Mesenchymal stem cell (in vitro differentiated cells and primary cell): ENCODE measurements around the gene WDR31.

Experiments used
- DNase-seq: peaks from one replicate; pipeline ENCODE4 v3.0.0-alpha.2; 2013
- H2AFZ ChIP-seq: one replicate; pipeline ENCODE4 v1.6.1; 2013; ENCODE audit warnings: low read depth, mild to moderate bottlenecking, control low read depth, inconsistent platforms, low read length, moderate library complexity
- H2AK5ac ChIP-seq: 2 replicates; pipeline ENCODE4 v1.6.1; 2013; ENCODE audit warnings: low read length, moderate library complexity, mild to moderate bottlenecking, inconsistent platforms; ENCODE audit not compliant: severe bottlenecking
- H2BK120ac ChIP-seq: one replicate; pipeline ENCODE4 v1.6.1; 2013; ENCODE audit warnings: low read depth, mild to moderate bottlenecking, inconsistent platforms, low read length, moderate library complexity
- H2BK12ac ChIP-seq, 2 experiments: one replicate each; pipeline ENCODE4 v1.6.1; 2013; ENCODE audit warnings: inconsistent platforms in 2 of 2, low read length in 2 of 2, mild to moderate bottlenecking in 2 of 2, moderate library complexity in 2 of 2, control low read depth in 1 of 2
- H2BK15ac ChIP-seq: one replicate; pipeline ENCODE4 v1.6.1; 2013; ENCODE audit warnings: mild to moderate bottlenecking, low read depth, inconsistent platforms; ENCODE audit not compliant: poor library complexity, severe bottlenecking
- H2BK5ac ChIP-seq: 2 replicates; pipeline ENCODE4 v1.6.1; 2013; ENCODE audit warnings: low read depth, mild to moderate bottlenecking, low read length, control low read depth, inconsistent platforms; ENCODE audit not compliant: poor library complexity, severe bottlenecking
- H3K14ac ChIP-seq, 2 experiments: one replicate each; pipeline ENCODE4 v1.6.1; 2013; ENCODE audit warnings: inconsistent platforms in 2 of 2, low read length in 2 of 2, control low read depth in 1 of 2, mild to moderate bottlenecking in 1 of 2, moderate library complexity in 1 of 2
- H3K18ac ChIP-seq, 2 experiments: one replicate each; pipeline ENCODE4 v1.6.1; 2013; ENCODE audit warnings: inconsistent platforms in 2 of 2, low read length in 2 of 2, control low read depth in 1 of 2, low read depth in 1 of 2, mild to moderate bottlenecking in 1 of 2
- H3K23ac ChIP-seq, 2 experiments: one replicate each; pipeline ENCODE4 v1.6.1; 2013; ENCODE audit warnings: inconsistent platforms in 2 of 2, low read length in 2 of 2, mild to moderate bottlenecking in 2 of 2, moderate library complexity in 2 of 2, control low read depth in 1 of 2
- H3K27ac ChIP-seq: 2 replicates; pipeline ENCODE4 v1.5.1; 2013; ENCODE audit warnings: mild to moderate bottlenecking, moderate library complexity, low read length, control low read depth, inconsistent platforms; ENCODE audit not compliant: poor library complexity, severe bottlenecking
- H3K27me3 ChIP-seq, 2 experiments: 2 replicates each; pipeline versions ENCODE4 v1.6.1 to v1.7.0; 2013; ENCODE audit warnings: low read length in 2 of 2, mild to moderate bottlenecking in 2 of 2, moderate library complexity in 2 of 2, control low read depth in 1 of 2, inconsistent platforms in 1 of 2; ENCODE audit not compliant: control insufficient read depth in 1 of 2, insufficient read depth in 1 of 2
- H3K36me3 ChIP-seq, 2 experiments: 2 replicates each; pipeline versions ENCODE4 v1.6.1 to v1.7.0; 2013; ENCODE audit warnings: low read length in 2 of 2, control low read depth in 1 of 2, inconsistent platforms in 1 of 2, low read depth in 1 of 2, mild to moderate bottlenecking in 1 of 2; ENCODE audit not compliant: insufficient read depth in 2 of 2, control insufficient read depth in 1 of 2
- H3K4ac ChIP-seq, 2 experiments: one replicate each; pipeline ENCODE4 v1.6.1; 2013; ENCODE audit warnings: inconsistent platforms in 2 of 2, low read length in 2 of 2, mild to moderate bottlenecking in 2 of 2, moderate library complexity in 2 of 2, control low read depth in 1 of 2, low read depth in 1 of 2
- H3K4me1 ChIP-seq: 2 replicates; pipeline ENCODE4 v1.6.1; 2013; ENCODE audit warnings: low read depth, low read length, control low read depth; ENCODE audit not compliant: control insufficient read depth, insufficient read depth
- H3K4me2 ChIP-seq: 2 replicates; pipeline ENCODE4 v1.6.1; 2013; ENCODE audit warnings: low read length, mild to moderate bottlenecking, inconsistent platforms; ENCODE audit not compliant: poor library complexity, severe bottlenecking
- H3K4me3 ChIP-seq, 2 experiments: 2 replicates each; pipeline versions ENCODE4 v1.5.1 to v1.7.0; 2013; ENCODE audit warnings: low read length in 2 of 2, mild to moderate bottlenecking in 2 of 2, control low read depth in 1 of 2, low read depth in 1 of 2; ENCODE audit not compliant: insufficient read depth in 1 of 2
- H3K79me1 ChIP-seq: replicated peaks from 2 replicates; pipeline ENCODE4 v1.6.1; 2013; ENCODE audit warnings: mild to moderate bottlenecking, control low read depth, low read length, inconsistent platforms; ENCODE audit not compliant: poor library complexity, severe bottlenecking
- H3K9ac ChIP-seq: 2 replicates; pipeline ENCODE4 v1.7.0; 2013; ENCODE audit warnings: mild to moderate bottlenecking, low read length, moderate library complexity
- H3K9me3 ChIP-seq: 2 replicates; pipeline ENCODE4 v1.7.0; 2013; ENCODE audit warnings: mild to moderate bottlenecking, low read length; ENCODE audit not compliant: control insufficient read depth
- H4K8ac ChIP-seq: one replicate; pipeline ENCODE4 v1.6.1; 2013; ENCODE audit warnings: inconsistent platforms, mild to moderate bottlenecking, low read length, moderate library complexity
- H4K91ac ChIP-seq: one replicate; pipeline ENCODE4 v1.6.1; 2013; ENCODE audit warnings: mild to moderate bottlenecking, low read length, inconsistent platforms
- WGBS: methylation state at CpG from one replicate; pipeline ENCODE4 v1.1.7; 2013; ENCODE audit warnings: mixed read lengths; 5-methylcytosine and 5-hydroxymethylcytosine counted together

WDR31 gene

GRCh38 chr9:113370806-113371325, 30.8 kb upstream of the WDR31 start:
- Histone ChIP-seq H3K9ac (no peak overlapping the region), H3K23ac (no peak overlapping the region), H3K79me1 (peaks cover 18% of the 10 kb centered on the region), H2AFZ (no peak overlapping the region), H3K18ac (no peak overlapping the region), H3K4me1 (no peaks in the 10 kb centered on the region), H2BK5ac (no peak overlapping the region), H3K9me3 (no peaks in the 10 kb centered on the region), H3K27me3 (no peaks in the 10 kb centered on the region), H2AK5ac (no peak overlapping the region), H3K4me2 (no peak overlapping the region), H2BK120ac (no peak overlapping the region), H3K14ac (no peak overlapping the region), H3K4me3 (no peak overlapping the region), H2BK12ac (no peak overlapping the region), H4K91ac (no peak overlapping the region), H3K4ac (no peak overlapping the region), H3K27ac (no peak overlapping the region), H2BK15ac (no peak overlapping the region), H4K8ac (no peak overlapping the region), H3K36me3 (peaks cover 17 to 25% of the 10 kb centered on the region in 2 experiments)
- WGBS = 81% methylated on average over 8 of the region's 8 CpGs
- DNase-seq = no peak

- Histone ChIP-seq H3K27ac (no peak overlapping the region), H3K18ac (no peak overlapping the region), H3K14ac (no peak overlapping the region), H3K4ac (no peak overlapping the region), H4K8ac (no peak overlapping the region), H3K4me1 (no peaks in the 10 kb centered on the region), H4K91ac (no peak overlapping the region), H3K36me3 (peaks cover 14 to 22% of the 10 kb centered on the region in 2 experiments), H2AK5ac (no peak overlapping the region), H2BK120ac (no peak overlapping the region), H3K9me3 (no peaks in the 10 kb centered on the region), H3K27me3 (no peaks in the 10 kb centered on the region), H2BK12ac (no peak overlapping the region), H3K4me3 (no peak overlapping the region), H3K23ac (no peak overlapping the region), H3K9ac (no peak overlapping the region), H2BK5ac (no peak overlapping the region), H3K79me1 (peaks cover 13% of the 10 kb centered on the region), H2AFZ (no peak overlapping the region), H2BK15ac (no peak overlapping the region), H3K4me2 (no peak overlapping the region)
- no peak for DNase-seq
- 93% methylated on average over 11 of the region's 11 CpGs for WGBS
Measured at GRCh38 chr9:113369855-113370140, 29.7 kb upstream of the WDR31 start.

- Histone ChIP-seq H3K4me3 (no peak overlapping the region), H2AK5ac (no peak overlapping the region), H2AFZ (no peak overlapping the region), H3K4me1 (no peaks in the 10 kb centered on the region), H2BK12ac (no peak overlapping the region), H3K9me3 (no peaks in the 10 kb centered on the region), H3K18ac (no peak overlapping the region), H3K79me1 (peaks cover 10% of the 10 kb centered on the region), H2BK15ac (no peak overlapping the region), H3K9ac (no peak overlapping the region), H2BK120ac (no peak overlapping the region), H3K4ac (no peak overlapping the region), H3K27ac (no peak overlapping the region), H3K14ac (no peak overlapping the region), H4K91ac (no peak overlapping the region), H3K23ac (no peak overlapping the region), H3K4me2 (no peak overlapping the region), H4K8ac (no peak overlapping the region), H3K27me3 (no peaks in the 10 kb centered on the region), H2BK5ac (no peak overlapping the region), H3K36me3 (peaks cover 12 to 18% of the 10 kb centered on the region in 2 experiments)
- DNase-seq = no peak
- WGBS = 93% methylated on average over 11 of the region's 13 CpGs
Measured at GRCh38 chr9:113368982-113369854, 29.1 kb upstream of the WDR31 start.

DNA sequence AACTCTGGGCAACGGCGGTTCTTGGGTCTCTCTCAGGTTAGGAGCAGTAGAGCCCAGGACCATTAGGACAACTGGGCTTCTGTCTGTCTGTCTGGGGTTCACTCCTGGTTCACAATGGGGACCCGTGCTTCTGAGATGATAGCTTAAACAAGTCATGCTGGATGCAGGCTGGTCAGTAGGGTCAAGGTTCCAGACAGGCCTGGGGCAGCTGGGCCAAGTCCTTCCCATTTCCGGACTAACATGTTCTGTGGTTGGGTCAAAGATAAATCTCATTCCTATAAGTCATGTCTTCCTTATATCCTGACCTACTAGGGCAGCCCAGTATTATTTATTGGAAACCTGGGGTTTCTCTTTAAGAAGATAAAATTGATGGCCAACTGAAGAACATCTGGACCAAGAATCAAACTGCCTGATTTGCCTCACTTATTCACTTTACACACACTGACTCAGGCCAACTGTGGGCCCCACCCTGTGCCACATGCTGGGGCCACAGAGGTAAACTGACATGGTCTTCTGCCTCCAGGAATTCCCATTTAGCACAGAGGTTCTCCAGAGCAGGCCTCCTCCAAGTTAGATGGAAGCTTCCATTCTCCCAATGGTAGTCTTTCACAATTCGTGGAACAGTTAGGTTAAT, 28.4 kb upstream of the WDR31 start:
- WGBS = 93% methylated on average over 4 of the region's 5 CpGs
- H4K91ac ChIP-seq = no peak overlapping the region
- no peak overlapping the region for H2AFZ ChIP-seq
- H3K4me3 ChIP-seq = no peak overlapping the region
- H3K27me3 ChIP-seq = no peaks in the 10 kb centered on the region
- no peak overlapping the region for H3K23ac ChIP-seq
- no peak overlapping the region for H2AK5ac ChIP-seq
- H3K27ac ChIP-seq = no peak overlapping the region
- H3K18ac ChIP-seq = no peak overlapping the region
- H2BK120ac ChIP-seq = no peak overlapping the region
- no peak overlapping the region for H3K9ac ChIP-seq
- peaks cover 4 to 10% of the 10 kb centered on the region in 2 experiments for H3K36me3 ChIP-seq
- H3K4me1 ChIP-seq = no peaks in the 10 kb centered on the region
- H2BK5ac ChIP-seq = no peak overlapping the region
- H3K79me1 ChIP-seq = peaks cover 3% of the 10 kb centered on the region
- H2BK12ac ChIP-seq = no peak overlapping the region
- DNase-seq = no peak
- no peak overlapping the region for H3K4ac ChIP-seq
- no peak overlapping the region for H3K14ac ChIP-seq
- no peak overlapping the region for H2BK15ac ChIP-seq
- no peak overlapping the region for H4K8ac ChIP-seq
- no peak overlapping the region for H3K4me2 ChIP-seq
- no peaks in the 10 kb centered on the region for H3K9me3 ChIP-seq
